Measurements from ENCODE around the gene IGF2BP2. TPM values are rescaled to one million over a fixed set of nuclear protein-coding genes. Genes with fewer than 3 reads are reported as not detected.

Gene IGF2BP2
- total RNA-seq, 1 donor from 2014 or later, result 2.9 TPM

DNA sequence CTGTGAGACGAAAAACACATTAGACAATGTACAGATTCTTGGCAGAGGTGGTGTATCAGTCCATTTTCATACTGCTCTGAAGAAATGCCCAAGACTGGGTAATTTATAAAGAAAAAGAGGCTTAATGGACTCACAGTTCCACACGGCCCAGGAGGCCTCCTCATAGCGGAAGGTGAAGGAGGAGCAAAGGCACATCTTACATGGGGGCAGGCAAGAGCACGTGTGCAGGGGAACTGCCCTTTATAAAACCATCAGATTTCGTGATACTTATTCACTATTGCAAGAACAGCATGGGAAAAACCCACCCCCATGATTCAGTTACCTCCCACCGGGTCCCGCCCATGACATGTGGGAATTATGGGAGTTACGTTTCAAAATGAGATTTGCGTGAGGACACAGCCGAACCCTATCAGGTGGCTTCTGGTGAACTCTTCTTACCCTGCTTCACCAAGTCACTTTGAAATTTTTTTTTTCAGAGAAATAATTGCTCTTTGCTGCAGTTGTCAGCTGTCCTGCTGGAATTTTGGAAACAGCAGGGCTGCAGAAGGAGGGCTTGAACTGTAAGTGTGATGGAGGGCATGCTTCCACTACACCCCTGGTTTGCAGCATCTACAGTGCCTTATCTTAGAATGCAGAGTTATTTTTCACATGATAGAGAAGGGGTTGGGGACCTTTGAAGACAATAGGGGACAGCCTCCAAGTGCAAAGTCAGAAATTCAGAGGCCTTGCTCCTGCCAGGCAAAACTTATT, 2.9 kb upstream of the IGF2BP2 start:
- TF ChIP-seq, protein P1, sequence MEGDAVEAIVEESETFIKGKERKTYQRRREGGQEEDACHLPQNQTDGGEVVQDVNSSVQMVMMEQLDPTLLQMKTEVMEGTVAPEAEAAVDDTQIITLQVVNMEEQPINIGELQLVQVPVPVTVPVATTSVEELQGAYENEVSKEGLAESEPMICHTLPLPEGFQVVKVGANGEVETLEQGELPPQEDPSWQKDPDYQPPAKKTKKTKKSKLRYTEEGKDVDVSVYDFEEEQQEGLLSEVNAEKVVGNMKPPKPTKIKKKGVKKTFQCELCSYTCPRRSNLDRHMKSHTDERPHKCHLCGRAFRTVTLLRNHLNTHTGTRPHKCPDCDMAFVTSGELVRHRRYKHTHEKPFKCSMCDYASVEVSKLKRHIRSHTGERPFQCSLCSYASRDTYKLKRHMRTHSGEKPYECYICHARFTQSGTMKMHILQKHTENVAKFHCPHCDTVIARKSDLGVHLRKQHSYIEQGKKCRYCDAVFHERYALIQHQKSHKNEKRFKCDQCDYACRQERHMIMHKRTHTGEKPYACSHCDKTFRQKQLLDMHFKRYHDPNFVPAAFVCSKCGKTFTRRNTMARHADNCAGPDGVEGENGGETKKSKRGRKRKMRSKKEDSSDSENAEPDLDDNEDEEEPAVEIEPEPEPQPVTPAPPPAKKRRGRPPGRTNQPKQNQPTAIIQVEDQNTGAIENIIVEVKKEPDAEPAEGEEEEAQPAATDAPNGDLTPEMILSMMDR (IDR thresholded peaks at IDR 0.05), result no peak
- H3K36me3 ChIP-seq, result no peaks in the 10 kb centered on the region
- no peaks in the 10 kb centered on the region for H3K9me3 ChIP-seq
- peaks cover 7% of the 10 kb centered on the region for H3K27me3 ChIP-seq
- peaks cover 10 to 12% of the 10 kb centered on the region in 2 donors for H3K4me1 ChIP-seq
- no peak overlapping the region for H3K27ac ChIP-seq
- no peak overlapping the region for H3K4me3 ChIP-seq
- DNase-seq (ENCODE audit: low spot score in 2 of 2), result no peak
- intact Hi-C loops (cut with DNase I), result no loop called here

DNA sequence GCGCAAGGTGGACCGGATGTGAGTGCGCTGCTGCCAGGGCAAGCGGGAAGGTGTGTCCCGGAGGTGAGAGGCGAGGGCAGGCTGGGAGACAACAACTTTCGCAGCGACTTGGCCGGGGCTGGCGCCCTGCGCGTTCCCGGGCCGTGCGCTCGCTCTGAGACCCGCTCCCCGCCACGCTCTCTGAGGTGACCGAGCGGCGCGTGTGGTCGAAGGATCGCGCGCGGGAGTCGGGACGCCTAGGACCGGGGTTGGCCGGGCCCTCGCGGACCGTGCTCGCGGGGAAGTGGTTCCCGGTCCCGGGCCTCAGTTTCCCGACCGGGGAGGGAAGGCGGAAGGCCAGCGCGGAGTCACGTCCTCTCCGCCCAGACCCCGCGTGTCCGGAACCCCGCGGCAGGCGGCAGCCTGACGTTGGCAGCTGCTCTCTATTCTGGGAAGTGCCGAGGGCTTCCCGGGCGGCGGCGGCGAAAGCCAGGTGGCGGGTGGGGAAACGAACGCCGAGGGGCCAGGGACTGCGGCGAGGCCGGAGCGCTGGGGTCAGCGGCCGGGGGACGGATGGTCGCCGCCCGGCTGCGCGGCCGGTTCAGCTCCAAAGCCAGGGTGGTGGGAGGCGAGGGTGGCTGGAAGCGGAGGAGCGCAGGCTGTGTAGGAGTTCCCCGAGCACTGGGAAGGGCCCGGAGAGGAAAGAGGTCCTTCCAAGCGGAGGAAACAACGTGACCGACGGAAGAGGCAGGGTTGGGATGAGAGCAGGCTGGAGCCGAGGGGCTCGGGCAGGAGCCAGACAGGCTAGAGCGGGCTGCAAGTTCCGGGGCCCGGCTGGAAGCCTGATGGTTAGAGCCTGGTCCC, 1.0 kb upstream of the IGF2BP2 start:
- Histone ChIP-seq H3K36me3 (no peaks in the 10 kb centered on the region), H3K27ac (peak overlapping the region in 1 of 2 donors; percentile 29), H3K4me3 (peak overlapping the region; percentile 58 to 67), H3K4me1 (peaks cover 10 to 12% of the 10 kb centered on the region in 2 donors), H3K27me3 (peaks cover 10% of the 10 kb centered on the region), H3K9me3 (no peaks in the 10 kb centered on the region)
- no peak for DNase-seq (ENCODE audit: low spot score in 2 of 2)
- intact Hi-C loops (cut with DNase I), result no loop called here
- TF ChIP-seq, protein P1 (IDR thresholded peaks at IDR 0.05), result no peak

GRCh38 chr3:185824051-185825005, 514 bp downstream of the IGF2BP2 start:
- TF ChIP-seq, protein P1 (IDR thresholded peaks at IDR 0.05), result no peak
- peak overlapping the region; percentile 58 to 67 for H3K4me3 ChIP-seq
- intact Hi-C loops (cut with DNase I), result no loop called here
- H3K9me3 ChIP-seq, result no peaks in the 10 kb centered on the region
- no peaks in the 10 kb centered on the region for H3K36me3 ChIP-seq
- H3K27ac ChIP-seq, result no peak overlapping the region
- peaks cover 10 to 12% of the 10 kb centered on the region in 2 donors for H3K4me1 ChIP-seq
- no peak for DNase-seq (ENCODE audit: low spot score in 2 of 2)
- peaks cover 12% of the 10 kb centered on the region for H3K27me3 ChIP-seq

DNA sequence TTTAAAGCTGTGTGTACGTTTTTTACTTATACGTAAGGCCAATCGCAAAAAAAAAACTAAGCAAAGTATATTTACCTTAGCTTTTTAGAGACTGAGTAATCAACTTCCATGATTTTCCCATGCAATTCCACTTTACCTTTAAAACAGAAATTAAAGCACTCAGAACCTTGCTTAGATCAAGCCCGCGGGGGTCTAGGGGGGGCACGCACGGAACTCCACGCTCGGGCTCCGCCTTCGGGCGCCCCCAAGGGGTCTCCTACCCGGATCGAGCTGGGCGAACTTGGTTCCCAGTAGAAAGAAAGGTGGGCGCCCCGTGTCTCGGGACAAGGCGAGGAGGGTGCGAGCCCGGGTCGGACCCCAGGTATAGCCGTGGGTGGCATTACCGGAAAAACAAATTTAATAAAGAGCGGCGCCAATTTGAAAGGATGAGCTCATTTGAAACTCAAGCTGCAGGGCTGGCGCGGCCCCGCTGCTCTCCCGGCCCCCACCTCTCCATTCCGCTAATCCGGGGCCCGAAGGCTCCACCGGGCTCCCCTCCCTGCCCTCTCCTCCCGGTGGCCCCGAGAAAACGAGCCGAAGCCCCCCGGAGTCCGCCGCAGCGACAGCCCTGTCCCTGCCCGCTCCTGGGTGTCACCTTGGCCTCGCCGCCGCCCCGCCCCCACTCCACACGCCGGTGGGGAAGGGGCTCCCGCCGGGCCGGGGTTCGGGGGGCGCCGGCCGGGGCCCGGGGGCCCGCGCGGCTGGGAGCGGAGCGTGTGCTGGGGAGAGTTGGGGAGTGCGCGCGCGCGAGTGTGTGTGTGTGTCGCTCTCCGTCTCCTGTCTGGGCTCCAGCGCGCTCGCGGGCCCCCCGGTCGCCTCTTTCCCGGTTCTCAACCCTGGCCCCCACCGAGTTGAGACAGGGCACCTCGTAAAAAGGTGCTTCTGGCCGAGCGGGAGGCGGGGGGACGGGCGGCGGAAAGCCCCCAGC, 1.5 kb downstream of the IGF2BP2 start:
- no peak for DNase-seq (ENCODE audit: low spot score in 2 of 2)
- intact Hi-C loops (cut with DNase I), result no loop called here
- TF ChIP-seq, protein P1 (IDR thresholded peaks at IDR 0.05), result no peak
- Histone ChIP-seq H3K27me3 (peaks cover 12% of the 10 kb centered on the region), H3K4me3 (peak overlapping the region; percentile 58 to 67), H3K4me1 (peaks cover 10 to 12% of the 10 kb centered on the region in 2 donors), H3K9me3 (no peaks in the 10 kb centered on the region), H3K27ac (no peak overlapping the region), H3K36me3 (no peaks in the 10 kb centered on the region)
